PFSK-1 (cell line): Measurements from ENCODE around the gene WDR43.

ENCODE experiments used
- FOXP2 ChIP-seq: optimal IDR thresholded peaks from 2 replicates; pipeline ENCODE3; 2011; ENCODE audit warnings: borderline replicate concordance, control low read depth, inconsistent platforms; ENCODE audit not compliant: insufficient read depth; ENCODE audit errors: extremely low read length, extremely low read depth
- POLR2AphosphoS5 ChIP-seq: IDR thresholded peaks from 2 replicates; pipeline ENCODE4 v1.6.1; 2012; ENCODE audit warnings: low read depth, mild to moderate bottlenecking, control low read depth, low read length, moderate library complexity
- SIN3A ChIP-seq: IDR thresholded peaks from 2 replicates; pipeline ENCODE4 v1.6.1; 2012; ENCODE audit warnings: mild to moderate bottlenecking, low read length, moderate library complexity, borderline replicate concordance; ENCODE audit not compliant: insufficient read depth
- TAF1 ChIP-seq: IDR thresholded peaks from 2 replicates; pipeline ENCODE4 v1.6.1; 2012; ENCODE audit warnings: low read length, control low read depth, borderline replicate concordance; ENCODE audit not compliant: insufficient read depth
- TF ChIP-seq, protein P1 (sequence below), 2 experiments: IDR thresholded peaks; 2 replicates each; pipeline versions ENCODE4 v1.6.1 to v1.8.0; 2011 to 2012; ENCODE audit warnings: low read depth in 2 of 2, low read length in 2 of 2, control low read depth in 1 of 2, inconsistent platforms in 1 of 2, mild to moderate bottlenecking in 1 of 2, moderate library complexity in 1 of 2; ENCODE audit not compliant: insufficient read depth in 1 of 2

Gene WDR43

DNA sequence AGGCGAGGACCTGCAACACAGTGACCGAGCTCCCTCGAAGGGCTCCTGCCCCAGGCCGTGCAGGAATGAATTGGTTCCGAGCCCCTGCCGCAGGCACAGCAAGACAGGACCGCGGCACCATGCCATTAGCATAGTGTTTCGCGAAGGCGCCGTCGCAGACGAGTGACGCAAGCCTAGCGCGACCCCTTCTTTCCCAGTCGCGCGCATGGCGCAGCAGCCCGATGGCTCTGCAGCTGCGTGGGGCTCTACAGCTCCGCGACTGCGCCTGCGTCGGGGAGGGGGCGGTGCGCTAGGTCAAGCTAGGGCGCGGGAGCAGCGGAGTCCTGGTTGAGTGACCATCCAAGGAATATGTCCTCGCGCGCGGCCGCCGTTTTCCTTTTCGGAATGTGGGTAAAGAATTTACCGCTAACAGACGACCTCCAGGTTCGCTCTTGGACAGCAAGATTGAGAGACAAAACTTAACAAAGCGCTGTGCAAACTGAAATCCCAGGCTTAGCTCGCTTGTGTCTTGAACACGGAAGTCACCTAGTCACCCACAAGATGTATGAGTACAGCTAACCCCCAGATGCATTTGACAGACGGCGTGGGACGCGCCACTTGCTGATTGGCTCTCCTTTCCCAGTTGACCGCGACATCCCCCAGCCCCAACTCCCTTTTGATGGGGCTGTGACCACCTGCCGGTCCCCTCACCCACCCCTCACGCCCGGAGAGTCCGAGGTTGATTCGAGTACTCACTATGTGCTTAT lies 24.1 kb upstream of the WDR43 start, which contains the start of gene TRMT61B:
Gene TRMT61B (minus strand): TSS at position 164 of the 746 bp plus-strand sequence. CDS start 32 bp downstream, at position 132.
- TF ChIP-seq TAF1 (peak; percentile 81), FOXP2 (peak; percentile 97), SIN3A (peak; percentile 90; the same call in 1 of the 2 replicates), POLR2AphosphoS5 (peak; percentile 94)
- TF ChIP-seq, protein P1, sequence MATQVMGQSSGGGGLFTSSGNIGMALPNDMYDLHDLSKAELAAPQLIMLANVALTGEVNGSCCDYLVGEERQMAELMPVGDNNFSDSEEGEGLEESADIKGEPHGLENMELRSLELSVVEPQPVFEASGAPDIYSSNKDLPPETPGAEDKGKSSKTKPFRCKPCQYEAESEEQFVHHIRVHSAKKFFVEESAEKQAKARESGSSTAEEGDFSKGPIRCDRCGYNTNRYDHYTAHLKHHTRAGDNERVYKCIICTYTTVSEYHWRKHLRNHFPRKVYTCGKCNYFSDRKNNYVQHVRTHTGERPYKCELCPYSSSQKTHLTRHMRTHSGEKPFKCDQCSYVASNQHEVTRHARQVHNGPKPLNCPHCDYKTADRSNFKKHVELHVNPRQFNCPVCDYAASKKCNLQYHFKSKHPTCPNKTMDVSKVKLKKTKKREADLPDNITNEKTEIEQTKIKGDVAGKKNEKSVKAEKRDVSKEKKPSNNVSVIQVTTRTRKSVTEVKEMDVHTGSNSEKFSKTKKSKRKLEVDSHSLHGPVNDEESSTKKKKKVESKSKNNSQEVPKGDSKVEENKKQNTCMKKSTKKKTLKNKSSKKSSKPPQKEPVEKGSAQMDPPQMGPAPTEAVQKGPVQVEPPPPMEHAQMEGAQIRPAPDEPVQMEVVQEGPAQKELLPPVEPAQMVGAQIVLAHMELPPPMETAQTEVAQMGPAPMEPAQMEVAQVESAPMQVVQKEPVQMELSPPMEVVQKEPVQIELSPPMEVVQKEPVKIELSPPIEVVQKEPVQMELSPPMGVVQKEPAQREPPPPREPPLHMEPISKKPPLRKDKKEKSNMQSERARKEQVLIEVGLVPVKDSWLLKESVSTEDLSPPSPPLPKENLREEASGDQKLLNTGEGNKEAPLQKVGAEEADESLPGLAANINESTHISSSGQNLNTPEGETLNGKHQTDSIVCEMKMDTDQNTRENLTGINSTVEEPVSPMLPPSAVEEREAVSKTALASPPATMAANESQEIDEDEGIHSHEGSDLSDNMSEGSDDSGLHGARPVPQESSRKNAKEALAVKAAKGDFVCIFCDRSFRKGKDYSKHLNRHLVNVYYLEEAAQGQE (IDR thresholded peaks at IDR 0.05; ENCODE audit: insufficient read depth in 1 of 2, low read depth in 2 of 2, low read length in 2 of 2): peak in 1 of 2 experiments; percentile 57; a peak in 1 of 4 replicates

DNA sequence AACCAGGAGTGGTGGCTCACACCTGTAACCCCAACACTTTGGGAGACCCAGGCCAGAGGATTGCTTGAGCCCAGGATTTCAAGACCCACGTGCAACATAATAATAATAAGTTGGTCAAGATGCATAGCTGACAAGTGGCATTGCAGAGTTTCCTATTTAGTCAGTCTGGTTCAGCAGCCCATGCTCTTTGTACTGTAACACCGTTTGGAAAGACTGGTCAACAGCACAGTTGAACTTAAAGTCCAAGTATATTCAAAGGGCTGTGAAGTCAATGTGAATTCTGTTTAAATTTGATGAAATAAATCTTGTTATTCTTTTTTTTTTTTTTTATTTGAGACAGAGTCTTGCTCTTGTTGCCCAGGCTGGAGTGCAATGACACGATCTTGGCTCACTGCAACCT lies 22.8 kb upstream of the WDR43 start:
- TF ChIP-seq, protein P1 (IDR thresholded peaks at IDR 0.05; ENCODE audit: insufficient read depth in 1 of 2, low read depth in 2 of 2, low read length in 2 of 2): no peak
- TF ChIP-seq FOXP2: no peak

DNA sequence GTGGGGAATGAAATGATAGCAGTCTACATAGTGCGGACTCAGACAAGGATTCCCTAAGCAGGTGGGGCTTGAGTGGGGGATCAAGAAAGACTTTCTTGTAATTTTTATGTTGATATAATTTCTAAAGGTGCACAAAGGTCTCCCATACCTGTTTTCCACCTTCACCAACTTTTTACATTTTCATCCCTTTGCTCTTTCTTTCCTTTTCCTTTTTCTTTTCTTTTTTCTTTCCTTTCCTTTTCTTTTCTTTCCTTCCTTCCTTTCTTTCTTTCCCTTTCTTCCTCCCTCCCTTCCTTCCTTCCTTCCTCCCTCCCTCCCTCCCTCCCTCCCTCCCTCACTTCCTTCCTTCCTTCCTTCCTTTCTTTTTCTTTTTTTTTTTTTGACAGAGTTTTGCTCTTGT lies 14.3 kb upstream of the WDR43 start:
- TF ChIP-seq, protein P1 (IDR thresholded peaks at IDR 0.05; ENCODE audit: insufficient read depth in 1 of 2, low read depth in 2 of 2, low read length in 2 of 2): no peak
- TF ChIP-seq POLR2AphosphoS5: no peak
- TF ChIP-seq FOXP2: no peak
- TF ChIP-seq SIN3A: no peak
- no peak for TF ChIP-seq TAF1

DNA sequence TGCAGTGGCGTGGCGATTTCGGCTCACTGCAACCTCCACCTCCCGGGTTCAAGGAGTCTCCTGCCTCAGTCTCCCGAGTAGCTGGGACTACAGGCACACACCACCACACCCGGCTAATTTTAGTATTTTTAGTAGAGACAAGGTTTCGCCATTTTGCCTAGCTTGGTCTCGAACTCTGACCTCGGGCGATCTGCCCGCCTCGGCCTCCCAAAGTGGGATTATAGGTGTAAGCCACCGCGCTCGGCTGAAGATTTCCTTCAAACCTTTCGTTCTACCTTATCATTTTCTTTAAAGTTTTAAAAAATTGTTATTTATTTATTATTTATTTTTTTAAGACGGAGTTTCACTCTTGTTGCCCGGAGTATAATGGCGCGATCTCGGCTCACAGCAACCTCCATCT lies 979 bp upstream of the WDR43 start:
- TF ChIP-seq SIN3A: no peak
- no peak for TF ChIP-seq FOXP2
- no peak for TF ChIP-seq POLR2AphosphoS5
- TF ChIP-seq, protein P1 (IDR thresholded peaks at IDR 0.05; ENCODE audit: insufficient read depth in 1 of 2, low read depth in 2 of 2, low read length in 2 of 2): no peak
- TF ChIP-seq TAF1: no peak
